OCI-LY1 (cell line): Measurements from ENCODE around the gene FRMD4A.

Experiments used
- H2AFZ ChIP-seq: fragments of 200-600 bp; sonication (generic), shearing (Covaris generic); 2 replicates; pipeline ENCODE4 v1.6.0; 2014; ENCODE audit warnings: antibody characterized with exemption, mild to moderate bottlenecking, low read length
- H3F3A ChIP-seq: fragments of 200-600 bp; sonication (generic), shearing (Covaris generic); 2 replicates; pipeline ENCODE4 v1.6.0; 2014; ENCODE audit warnings: mild to moderate bottlenecking, antibody characterized with exemption, low read length, moderate library complexity; ENCODE audit not compliant: insufficient read depth
- H3K27ac ChIP-seq: fragments of 200-600 bp; sonication (generic); 2 replicates; pipeline ENCODE4 v1.5.1; 2014; ENCODE audit warnings: low read length, mixed run types, mild to moderate bottlenecking, low read depth; ENCODE audit not compliant: poor library complexity, severe bottlenecking
- H3K27me3 ChIP-seq: fragments of 200-600 bp; sonication (generic); 2 replicates; pipeline ENCODE4 v1.6.0; 2014; ENCODE audit warnings: antibody characterized with exemption, mild to moderate bottlenecking, low read length, moderate library complexity; ENCODE audit not compliant: insufficient read depth
- H3K36me3 ChIP-seq: fragments of 200-600 bp; sonication (generic); 2 replicates; pipeline ENCODE4 v1.6.1; 2014; ENCODE audit warnings: mild to moderate bottlenecking, antibody characterized with exemption, low read length, moderate library complexity, mixed read lengths; ENCODE audit not compliant: insufficient read depth
- H3K4me1 ChIP-seq: fragments of 200-600 bp; sonication (generic); 2 replicates; pipeline ENCODE4 v1.5.1; 2014; ENCODE audit warnings: mild to moderate bottlenecking, low read length, moderate library complexity; ENCODE audit not compliant: insufficient read depth, severe bottlenecking
- H3K4me2 ChIP-seq: fragments of 200-600 bp; sonication (generic), shearing (Covaris generic); 2 replicates; pipeline ENCODE4 v1.6.1; 2014; ENCODE audit warnings: low read length
- H3K4me3 ChIP-seq: fragments of 200-600 bp; sonication (generic); 2 replicates; pipeline ENCODE4 v1.5.1; 2014; ENCODE audit warnings: low read length, low read depth, mild to moderate bottlenecking, mixed read lengths; ENCODE audit not compliant: poor library complexity, severe bottlenecking
- H3K79me2 ChIP-seq: fragments of 200-600 bp; shearing (Covaris generic); 2 replicates; pipeline ENCODE4 v1.6.1; 2016; ENCODE audit warnings: mixed run types, low read length, mixed read lengths; ENCODE audit not compliant: insufficient read depth
- H3K9ac ChIP-seq: fragments of 200-600 bp; sonication (generic), shearing (Covaris generic); 2 replicates; pipeline ENCODE4 v1.6.1; 2014; ENCODE audit warnings: mild to moderate bottlenecking, low read length, mixed read lengths
- H3K9me2 ChIP-seq: fragments of 200-600 bp; sonication (generic), shearing (Covaris generic); 2 replicates; pipeline ENCODE4 v1.6.1; 2014; ENCODE audit warnings: low read depth, mild to moderate bottlenecking, low read length, mixed read lengths
- H3K9me3 ChIP-seq: fragments of 200-600 bp; shearing (Covaris generic); 2 replicates; pipeline ENCODE4 v1.6.1; 2014; ENCODE audit warnings: low read length, mixed read lengths
- H4K20me1 ChIP-seq: fragments of 200-600 bp; sonication (generic), shearing (Covaris generic); 2 replicates; pipeline ENCODE4 v1.6.0; 2016; ENCODE audit warnings: mild to moderate bottlenecking, low read length; ENCODE audit not compliant: insufficient read depth
- CTCF ChIP-seq: fragments of 200-600 bp; sonication (generic), shearing (Covaris generic); IDR thresholded peaks from 2 replicates; pipeline ENCODE4 v1.5.1; 2017; ENCODE audit warnings: mild to moderate bottlenecking, antibody characterized with exemption, low read length, moderate library complexity, mixed read lengths
- EZH2 ChIP-seq: fragments of 200-600 bp; sonication (generic), shearing (Covaris generic); IDR thresholded peaks from 2 replicates; pipeline ENCODE4 v1.8.0; 2017; ENCODE audit warnings: borderline replicate concordance, mixed run types, mild to moderate bottlenecking, antibody characterized with exemption, low read length, moderate library complexity, mixed read lengths

The FRMD4A gene

GRCh38 chr10:13905281-13905680 lies 425.4 kb downstream of the FRMD4A start:
- Histone ChIP-seq H3K9ac (no peak overlapping the region), H4K20me1 (no peaks in the 10 kb centered on the region), H3K36me3 (no peaks in the 10 kb centered on the region), H3K27me3 (no peaks in the 10 kb centered on the region), H3K4me3 (no peak overlapping the region), H3K79me2 (no peaks in the 10 kb centered on the region), H3K9me3 (no peaks in the 10 kb centered on the region), H3K9me2 (no peaks in the 10 kb centered on the region), H3K4me2 (no peak overlapping the region), H3K27ac (no peak overlapping the region), H2AFZ (no peak overlapping the region), H3F3A (no peaks in the 10 kb centered on the region), H3K4me1 (peaks cover 4% of the 10 kb centered on the region)
- TF ChIP-seq CTCF (no peak), EZH2 (no peak)

GRCh38 chr10:13904064-13904463 lies 426.7 kb downstream of the FRMD4A start:
- no peak overlapping the region for H3K9ac ChIP-seq
- no peak overlapping the region for H3K27ac ChIP-seq
- H3K4me1 ChIP-seq = peaks cover 4% of the 10 kb centered on the region
- TF ChIP-seq CTCF (no peak), EZH2 (no peak)
- H3K9me2 ChIP-seq = no peaks in the 10 kb centered on the region
- no peak overlapping the region for H2AFZ ChIP-seq
- H3K27me3 ChIP-seq = no peaks in the 10 kb centered on the region
- no peak overlapping the region for H3K4me3 ChIP-seq
- no peaks in the 10 kb centered on the region for H3K79me2 ChIP-seq
- no peaks in the 10 kb centered on the region for H3K9me3 ChIP-seq
- H3K4me2 ChIP-seq = no peak overlapping the region
- H3F3A ChIP-seq = no peaks in the 10 kb centered on the region
- no peaks in the 10 kb centered on the region for H4K20me1 ChIP-seq
- H3K36me3 ChIP-seq = no peaks in the 10 kb centered on the region

GRCh38 chr10:13902868-13903587 lies 427.7 kb downstream of the FRMD4A start:
- no peak overlapping the region for H2AFZ ChIP-seq
- H3K9me2 ChIP-seq = no peaks in the 10 kb centered on the region
- no peak overlapping the region for H3K9ac ChIP-seq
- no peaks in the 10 kb centered on the region for H3K36me3 ChIP-seq
- H3K4me1 ChIP-seq = peaks cover 4% of the 10 kb centered on the region
- H3K27me3 ChIP-seq = no peaks in the 10 kb centered on the region
- no peaks in the 10 kb centered on the region for H4K20me1 ChIP-seq
- no peak overlapping the region for H3K4me3 ChIP-seq
- no peak overlapping the region for H3K27ac ChIP-seq
- H3K9me3 ChIP-seq = no peaks in the 10 kb centered on the region
- no peak for TF ChIP-seq CTCF
- no peak for TF ChIP-seq EZH2
- no peak overlapping the region for H3K4me2 ChIP-seq
- H3F3A ChIP-seq = no peaks in the 10 kb centered on the region
- H3K79me2 ChIP-seq = no peaks in the 10 kb centered on the region
